ENCODE data around the gene PSMA7.

Gene PSMA7

DNA sequence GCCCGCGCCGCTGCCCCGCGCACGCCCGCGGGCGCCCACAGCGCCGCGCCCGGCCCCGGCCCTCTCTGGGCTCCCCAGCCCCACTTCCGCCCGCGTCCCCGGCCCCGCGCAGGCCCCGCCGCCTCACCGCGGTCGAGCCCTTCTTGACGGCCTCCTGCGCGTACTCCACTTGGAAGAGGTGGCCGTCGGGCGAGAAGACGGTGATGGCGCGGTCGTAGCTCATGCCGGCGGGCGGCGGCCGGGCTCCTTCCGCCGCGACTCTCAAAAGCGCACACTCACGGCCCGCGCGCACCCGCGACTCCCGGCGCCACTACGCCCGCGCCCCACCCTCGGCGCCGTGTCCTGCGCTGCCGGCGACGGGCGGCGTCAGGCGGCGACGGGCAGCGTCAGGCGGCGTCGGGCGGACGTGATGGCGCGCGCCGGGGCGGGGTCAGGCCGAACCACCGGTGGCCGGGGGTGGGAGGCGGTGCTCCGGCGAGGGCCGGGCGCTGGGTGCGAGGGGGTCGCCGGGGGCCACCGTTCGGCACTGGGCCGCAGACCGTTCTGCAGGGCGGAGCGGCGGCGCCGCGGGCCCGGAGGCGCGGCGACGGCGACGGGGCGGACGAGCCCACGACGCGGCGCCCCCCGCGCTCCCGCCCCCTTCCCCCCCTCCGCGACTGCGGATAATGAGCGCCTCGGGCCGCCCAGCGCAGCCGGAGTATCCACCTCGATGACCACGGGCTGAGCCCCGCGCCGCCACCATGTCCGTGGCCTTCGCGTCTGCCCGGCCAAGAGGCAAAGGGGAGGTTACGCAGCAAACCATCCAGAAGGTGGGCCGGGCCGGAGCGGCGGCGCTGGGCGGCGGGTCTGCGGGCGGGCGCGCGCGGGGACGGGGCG, at the start of gene PSMA7, which contains the start of gene SS18L1:
Gene PSMA7, minus strand, starts transcription at position 314 of the 876 bp plus-strand sequence. Its CDS starts 91 bp downstream, at position 223.
Gene SS18L1, plus strand, starts transcription at position 689 of the 876 bp plus-strand sequence. Its CDS starts 52 bp downstream, at position 741.
- TF ChIP-seq, protein P1, sequence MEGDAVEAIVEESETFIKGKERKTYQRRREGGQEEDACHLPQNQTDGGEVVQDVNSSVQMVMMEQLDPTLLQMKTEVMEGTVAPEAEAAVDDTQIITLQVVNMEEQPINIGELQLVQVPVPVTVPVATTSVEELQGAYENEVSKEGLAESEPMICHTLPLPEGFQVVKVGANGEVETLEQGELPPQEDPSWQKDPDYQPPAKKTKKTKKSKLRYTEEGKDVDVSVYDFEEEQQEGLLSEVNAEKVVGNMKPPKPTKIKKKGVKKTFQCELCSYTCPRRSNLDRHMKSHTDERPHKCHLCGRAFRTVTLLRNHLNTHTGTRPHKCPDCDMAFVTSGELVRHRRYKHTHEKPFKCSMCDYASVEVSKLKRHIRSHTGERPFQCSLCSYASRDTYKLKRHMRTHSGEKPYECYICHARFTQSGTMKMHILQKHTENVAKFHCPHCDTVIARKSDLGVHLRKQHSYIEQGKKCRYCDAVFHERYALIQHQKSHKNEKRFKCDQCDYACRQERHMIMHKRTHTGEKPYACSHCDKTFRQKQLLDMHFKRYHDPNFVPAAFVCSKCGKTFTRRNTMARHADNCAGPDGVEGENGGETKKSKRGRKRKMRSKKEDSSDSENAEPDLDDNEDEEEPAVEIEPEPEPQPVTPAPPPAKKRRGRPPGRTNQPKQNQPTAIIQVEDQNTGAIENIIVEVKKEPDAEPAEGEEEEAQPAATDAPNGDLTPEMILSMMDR (IDR thresholded peaks at IDR 0.05; ENCODE audit: low read depth, low read length): no peak
- Histone ChIP-seq H3K9me3 (ENCODE audit: severe bottlenecking) (no peaks in the 10 kb centered on the region), H3K4me3 (ENCODE audit: low read depth, low read length) (peak within 1 kb of the TSS; percentile 70), H3K36me3 (peaks cover 47% of the 10 kb centered on the region), H3K27me3 (ENCODE audit: insufficient read depth, low read depth, severe bottlenecking) (no peaks in the 10 kb centered on the region), H3K27ac (peak within 1 kb of the TSS; percentile 96)
- peak; percentile 76 for DNase-seq

DNA sequence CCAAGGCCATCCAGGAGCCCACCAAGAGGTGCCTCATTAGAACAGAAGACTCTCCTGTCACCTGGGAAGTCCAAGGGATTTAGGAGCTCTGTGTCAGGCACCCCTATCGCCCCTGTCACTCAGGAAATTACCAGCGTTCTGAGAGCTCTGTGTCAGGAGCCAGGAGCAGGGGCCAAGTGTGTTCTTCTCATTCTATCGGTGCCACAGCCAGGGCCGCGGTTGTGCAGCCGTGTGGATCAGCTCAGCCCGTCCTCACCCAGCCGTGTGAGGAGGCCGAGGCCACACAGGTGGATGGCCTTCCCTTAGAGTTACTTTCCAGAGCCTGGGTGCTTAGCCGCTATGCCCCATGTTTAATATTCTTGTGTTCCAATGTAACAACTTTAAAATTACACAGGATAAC, 49.4 kb upstream of the PSMA7 start:
- Histone ChIP-seq H3K27ac (no peak overlapping the region), H3K36me3 (peaks cover 11% of the 10 kb centered on the region), H3K27me3 (ENCODE audit: insufficient read depth, low read depth, severe bottlenecking) (no peaks in the 10 kb centered on the region), H3K4me3 (ENCODE audit: low read depth, low read length) (no peak overlapping the region), H3K9me3 (ENCODE audit: severe bottlenecking) (no peaks in the 10 kb centered on the region)
- no peak for DNase-seq
- TF ChIP-seq, protein P1 (IDR thresholded peaks at IDR 0.05; ENCODE audit: low read depth, low read length): no peak

DNA sequence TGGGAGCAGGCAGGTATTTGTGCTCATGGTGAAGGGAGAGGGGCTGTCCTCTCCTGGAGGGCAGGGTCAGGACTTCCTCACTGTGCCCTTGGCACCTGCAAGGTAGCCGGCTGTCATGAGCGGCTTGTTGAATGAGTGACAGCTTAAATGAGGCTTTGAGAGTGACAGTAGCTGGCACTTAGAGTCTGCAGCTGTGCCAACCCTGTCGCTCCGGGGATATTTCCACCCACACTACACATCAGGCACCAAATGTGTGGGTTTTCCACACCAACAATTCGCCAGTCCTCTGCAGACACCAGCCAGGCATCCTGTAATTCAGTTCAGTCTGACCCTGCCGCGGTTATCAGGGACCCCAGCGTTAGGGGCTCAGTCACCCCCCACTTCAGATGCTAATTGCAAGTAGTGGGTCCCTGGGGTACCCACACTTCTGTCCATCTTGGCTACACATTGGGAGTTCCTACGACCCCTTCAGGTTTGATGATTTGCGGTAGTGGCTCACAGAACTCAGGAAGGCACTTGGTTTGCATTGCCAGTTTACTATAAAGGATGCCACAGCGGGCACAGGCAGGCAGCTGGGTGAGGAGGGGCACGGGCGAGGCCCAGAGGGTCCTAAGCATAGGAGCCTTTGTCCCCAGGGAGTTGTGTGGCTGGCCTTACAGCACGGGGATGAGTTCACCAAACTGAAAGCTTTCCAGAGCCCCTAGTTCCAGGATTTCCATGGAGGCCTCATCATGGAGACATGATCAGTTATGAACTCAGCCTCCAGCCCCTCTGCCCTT, 48.8 kb upstream of the PSMA7 start:
- TF ChIP-seq, protein P1 (IDR thresholded peaks at IDR 0.05; ENCODE audit: low read depth, low read length): no peak
- Histone ChIP-seq H3K36me3 (peaks cover 7% of the 10 kb centered on the region), H3K27ac (no peak overlapping the region), H3K9me3 (ENCODE audit: severe bottlenecking) (no peaks in the 10 kb centered on the region), H3K4me3 (ENCODE audit: low read depth, low read length) (no peak overlapping the region), H3K27me3 (ENCODE audit: insufficient read depth, low read depth, severe bottlenecking) (no peaks in the 10 kb centered on the region)
- no peak for DNase-seq

DNA sequence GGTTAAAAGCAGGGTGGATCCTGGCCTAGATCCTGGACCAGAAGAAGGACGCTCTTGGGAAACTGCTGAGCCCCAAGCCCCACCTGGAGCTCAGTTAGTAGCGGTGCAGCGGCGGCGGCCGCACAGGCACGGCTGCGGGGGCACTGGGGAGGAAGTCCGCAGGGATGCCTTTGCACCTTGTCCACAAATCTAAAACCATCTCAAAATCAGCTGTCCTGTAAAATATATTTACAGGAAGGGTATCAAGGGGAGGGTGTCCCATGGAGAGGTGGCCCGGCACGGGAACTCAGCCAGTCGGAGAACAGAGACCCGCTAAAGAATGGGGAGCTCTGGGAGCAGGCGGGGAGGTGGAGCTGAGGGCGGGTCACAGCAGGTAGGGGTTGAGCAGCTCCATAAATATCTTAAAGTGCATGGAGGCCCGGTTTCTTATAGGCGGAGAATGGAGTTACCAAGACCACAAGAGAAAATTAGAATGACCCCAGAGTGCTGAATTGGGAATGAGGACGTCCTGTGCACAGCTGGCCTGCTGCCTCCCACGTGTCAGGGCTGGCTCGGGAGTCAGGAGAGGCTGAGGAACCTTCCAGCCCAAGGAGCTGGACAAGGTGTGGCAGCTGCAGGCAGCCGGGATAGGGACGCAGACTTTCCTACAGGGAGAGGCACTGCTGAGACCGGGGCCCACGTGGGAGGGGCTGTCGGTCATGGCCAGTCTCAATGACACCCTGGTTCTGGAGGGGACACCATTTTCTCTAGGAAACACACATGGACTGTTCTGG, 47.6 kb upstream of the PSMA7 start:
- peaks cover 7% of the 10 kb centered on the region for H3K36me3 ChIP-seq
- TF ChIP-seq, protein P1 (IDR thresholded peaks at IDR 0.05; ENCODE audit: low read depth, low read length): 0 out of 2 replicates have a peak, but pooled peaks have one; percentile 6
- no peak overlapping the region for H3K4me3 ChIP-seq (ENCODE audit: low read depth, low read length)
- H3K27ac ChIP-seq: no peak overlapping the region
- no peak for DNase-seq
- H3K9me3 ChIP-seq (ENCODE audit: severe bottlenecking): no peaks in the 10 kb centered on the region
- no peaks in the 10 kb centered on the region for H3K27me3 ChIP-seq (ENCODE audit: insufficient read depth, low read depth, severe bottlenecking)

All from WERI-Rb-1 (cell line).